K562 (cell line): Measurements from ENCODE around the gene MIEF1. TPM values are rescaled to one million over a fixed set of nuclear protein-coding genes. Genes with fewer than 3 reads are reported as not detected.

Experiments used
- CREM ChIP-seq: IDR thresholded peaks from 2 replicates; pipeline ENCODE4 v1.6.1; 2014; ENCODE audit warnings: antibody characterized with exemption, low read depth
- FOXJ2 ChIP-seq: fragments of 200-800 bp; sonication (Bioruptor generic); IDR thresholded peaks from 2 replicates; pipeline ENCODE4 v1.6.1; 2016; ENCODE audit warnings: missing genetic modification characterization, missing compliant biosample characterization
- FOXK2 ChIP-seq, 2 experiments: fragments of 450-650 bp; IDR thresholded peaks in 1 of 2; conservative IDR thresholded peaks in 1 of 2; 2 replicates each; pipeline ENCODE4 v1.6.1; 2016; ENCODE audit warnings: low read depth in 2 of 2, mild to moderate bottlenecking in 1 of 2
- MNT ChIP-seq, 2 experiments: fragments of 450-650 bp; conservative IDR thresholded peaks; 2 replicates each; pipeline ENCODE4 v1.6.1; 2017; ENCODE audit warnings: mild to moderate bottlenecking in 2 of 2, moderate library complexity in 2 of 2
- MXD1 ChIP-seq: fragments of 250-450 bp; sonication (Bioruptor Pico); IDR thresholded peaks from 2 replicates; pipeline ENCODE4 v1.8.0; 2021; ENCODE audit warnings: borderline replicate concordance, mild to moderate bottlenecking, moderate library complexity; ENCODE audit not compliant: poor library complexity, severe bottlenecking
- MXI1 ChIP-seq: IDR thresholded peaks from 2 replicates; pipeline ENCODE4 v1.6.1; 2011; ENCODE audit warnings: low read depth, mild to moderate bottlenecking, improper control_type of control experiment, low read length
- MYC ChIP-seq, 2 experiments: fragments of 250-450 bp in 1 of 2; sonication (Bioruptor Pico) in 1 of 2; IDR thresholded peaks; 2 replicates each; pipeline versions ENCODE4 v1.5.1 to v1.6.1; 2012 to 2021; ENCODE audit warnings: low read depth in 2 of 2, borderline replicate concordance in 1 of 2, improper control_type of control experiment in 1 of 2, low read length in 1 of 2, mild to moderate bottlenecking in 1 of 2, moderate library complexity in 1 of 2
- NFE2 ChIP-seq: IDR thresholded peaks from 2 replicates; pipeline ENCODE4 v1.6.1; 2014; ENCODE audit warnings: antibody characterized with exemption, low read depth
- NFIC ChIP-seq: fragments of 450-650 bp; IDR thresholded peaks from 2 replicates; pipeline ENCODE4 v1.6.1; 2017; ENCODE audit warnings: mild to moderate bottlenecking, inconsistent platforms
- PHF8 ChIP-seq: fragments of 200-600 bp; sonication (generic); IDR thresholded peaks from 2 replicates; pipeline ENCODE4 v1.6.1; 2012; ENCODE audit warnings: mixed run types, mild to moderate bottlenecking, inconsistent platforms, low read length, moderate library complexity, borderline replicate concordance
- SAP30 ChIP-seq: fragments of 200-600 bp; sonication (generic); IDR thresholded peaks from 2 replicates; pipeline ENCODE4 v1.6.1; 2012; ENCODE audit warnings: borderline replicate concordance, low read depth, mild to moderate bottlenecking, moderate library complexity, low read length, control low read depth, inconsistent platforms; ENCODE audit not compliant: insufficient read depth, poor library complexity, severe bottlenecking
- TAF1 ChIP-seq: IDR thresholded peaks from 2 replicates; pipeline ENCODE4 v1.6.1; 2011; ENCODE audit warnings: mild to moderate bottlenecking, low read length, moderate library complexity; ENCODE audit not compliant: insufficient read depth, control insufficient read depth, severe bottlenecking; ENCODE audit errors: extremely low read depth
- YY1 ChIP-seq, 3 experiments: IDR thresholded peaks; 2 replicates each; pipeline ENCODE4 v1.6.1; 2011; ENCODE audit warnings: low read length in 2 of 3, mild to moderate bottlenecking in 2 of 3, moderate library complexity in 2 of 3, borderline replicate concordance in 1 of 3, control low read depth in 1 of 3, low read depth in 1 of 3; ENCODE audit not compliant: insufficient read depth in 3 of 3, insufficient replicate concordance in 2 of 3, control insufficient read depth in 1 of 3, insufficient read length in 1 of 3; ENCODE audit errors: extremely low read depth in 1 of 3
- ZBTB11 ChIP-seq, 3 experiments: fragments of 200-800 bp in 1 of 3; fragments of 250-450 bp in 1 of 3; fragments of 450-650 bp in 1 of 3; sonication (Bioruptor Pico) in 1 of 3; sonication (Bioruptor generic) in 1 of 3; formaldehyde crosslinking in 1 of 3; IDR thresholded peaks; 2 replicates each; pipeline versions ENCODE4 v1.6.1 to v1.8.0; 2016 to 2022; ENCODE audit warnings: mild to moderate bottlenecking in 2 of 3, missing genetic modification characterization in 2 of 3, missing compliant biosample characterization in 1 of 3, moderate library complexity in 1 of 3
- ZNF395 ChIP-seq: fragments of 200-800 bp; sonication (Bioruptor generic); IDR thresholded peaks from 2 replicates; pipeline ENCODE4 v1.6.1; 2017; ENCODE audit warnings: missing genetic modification characterization, missing compliant biosample characterization
- ZNF589 ChIP-seq: fragments of 200-800 bp; sonication (Bioruptor generic); IDR thresholded peaks from 2 replicates; pipeline ENCODE4 v1.6.1; 2016; ENCODE audit warnings: low read depth, missing genetic modification characterization, missing compliant biosample characterization
- polyA plus RNA-seq, 8 experiments: library from polyadenylated mRNA; depleted of rRNA in 4 of 8; stranded (reverse) in 5 of 8; unstranded in 3 of 8; fragments of >200 nt; fragmentation: Nextera tagmentation in 2 of 8; fragmentation: Illumina TruSeq in 1 of 8; extraction: Ambion mirVana in 2 of 8; extraction: Trizol in 1 of 8; gene quantifications; 2 replicates each; pipeline versions ENCODE4 v1.2.1 to v1.2.3, GENCODE V29; 2011 to 2014; ENCODE audit warnings: inconsistent platforms in 1 of 8, missing spikeins in 1 of 8
- total RNA-seq, 7 experiments: library from RNA; depleted of rRNA in 6 of 7; stranded (reverse); fragments of >200 nt in 6 of 7; fragmentation: Illumina TruSeq in 2 of 7; extraction: Trizol in 2 of 7; gene quantifications; 2 replicates each; pipeline versions ENCODE4 v1.2.1 to v1.2.3, GENCODE V29; 2011 to 2021; ENCODE audit warnings: low replicate concordance in 1 of 7

MIEF1 gene
- total and polyA plus RNA-seq, 9 of the 15 experiments (the other 6 are each of a cell fraction or from before 2014, with no cell fraction given): 10.9 to 51.8 (median 25.5) TPM

GRCh38 chr22:39502109-39502788, at the start of gene MIEF1 (continued):
- TF ChIP-seq MXD1 (CRISPR knock-in tag) (peak; percentile 50), FOXJ2 (tag) (no peak), ZBTB11 (CRISPR knock-in tag; IDR thresholded peaks at IDR 0.05) (peak in 2 of 3 experiments; percentile 63 to 92; a peak in 4 of 6 replicates), MXI1 (peak; percentile 82), FOXK2 (conservative IDR thresholded peaks at IDR 0.05 in 1 of 2, IDR thresholded peaks at IDR 0.05 in 1 of 2; ENCODE audit: low read depth in 2 of 2) (peak; percentile 85 to 91; a peak in 3 of 4 replicates), SAP30 (peak; percentile 54), ZNF589 (CRISPR knock-in tag) (no peak), PHF8 (peak; percentile 76; the same call in 1 of the 2 replicates), MYC (IDR thresholded peaks at IDR 0.05; ENCODE audit: low read depth, low read length) (peak; percentile 98), MYC (CRISPR knock-in tag; IDR thresholded peaks at IDR 0.05; ENCODE audit: borderline replicate concordance, low read depth) (no peak; the same call in 1 of the 2 replicates), TAF1 (peak; percentile 66), ZNF395 (CRISPR knock-in tag) (peak; percentile 43; the same call in 1 of the 2 replicates), YY1 (IDR thresholded peaks at IDR 0.05; ENCODE audit: borderline replicate concordance in 1 of 3, control insufficient read depth in 1 of 3, extremely low read depth in 1 of 3, insufficient read depth in 3 of 3, insufficient read length in 1 of 3, insufficient replicate concordance in 2 of 3, low read depth in 1 of 3, low read length in 2 of 3) (peak; percentile 29 to 93 (median 88)), MNT (conservative IDR thresholded peaks at IDR 0.05) (peak; percentile 88 to 94), NFE2 (no peak), CREM (peak; percentile 70), NFIC (0 out of 2 replicates have a peak, but pooled peaks have one; percentile 3)
